ENCODE measurements around the gene IL6.
"Not testable (repeated sequence)": the region's sequence is repeated elsewhere in the genome, so short reads cannot be mapped to it uniquely, and the experiment has no call there.

The IL6 gene

DNA sequence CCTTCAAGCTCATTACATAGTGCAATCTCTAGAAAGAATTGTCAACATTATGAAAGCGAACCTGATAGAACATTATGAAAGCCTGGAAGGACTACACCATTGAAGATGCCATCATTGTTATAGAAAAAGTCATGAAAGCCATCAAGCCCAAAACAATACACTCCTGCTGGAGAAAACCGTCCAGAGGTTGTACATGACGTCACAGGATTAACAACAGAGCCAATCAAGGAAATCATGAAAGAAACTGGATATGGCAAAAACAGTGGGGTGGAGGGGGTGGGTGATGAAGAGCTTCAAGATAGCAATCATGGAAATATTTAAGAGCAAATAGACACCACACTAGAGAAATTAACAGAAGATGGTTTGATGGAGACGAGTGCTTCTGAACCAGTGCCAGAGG is 50.0 kb downstream of the IL6 start:
- ATAC-seq: no peak
- H3K4me3 Mint-ChIP-seq: no peak overlapping the region
- H3K9me3 Mint-ChIP-seq: no peaks in the 10 kb centered on the region
- DNase-seq (ENCODE audit: low spot score in 2 of 2): no peak
- H3K4me1 Mint-ChIP-seq: no peaks in the 10 kb centered on the region
- H3K36me3 Mint-ChIP-seq: no peaks in the 10 kb centered on the region
- no peak overlapping the region for H3K27ac Mint-ChIP-seq

DNA sequence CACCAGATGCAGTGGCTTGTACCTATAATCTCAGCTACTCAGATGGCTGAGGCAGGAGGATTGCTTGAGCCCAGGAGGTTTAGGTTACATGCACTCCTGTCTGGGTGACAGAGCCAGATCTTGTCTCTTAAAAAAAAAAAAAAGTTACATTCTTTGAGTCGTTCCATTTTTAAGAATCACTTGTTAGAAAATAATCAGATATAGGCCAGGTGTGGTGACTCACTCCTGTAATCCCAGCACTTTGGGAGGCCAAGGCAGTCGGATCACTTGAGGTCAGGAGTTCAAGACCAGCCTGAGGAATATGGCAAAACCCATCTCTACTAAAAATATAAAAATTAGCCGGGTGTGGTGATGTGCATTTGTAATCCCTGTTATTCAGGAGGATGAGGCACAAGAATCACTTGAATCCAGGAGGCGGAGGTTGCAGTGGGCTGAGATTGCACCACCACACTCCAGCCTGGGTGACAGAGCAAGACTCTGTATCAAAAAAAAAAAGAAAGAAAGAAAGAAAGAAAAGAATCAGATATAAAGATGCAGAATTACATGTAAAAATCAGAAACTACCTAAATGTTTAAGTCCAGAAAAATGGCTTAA is 52.8 kb downstream of the IL6 start:
- not testable (repeated sequence) for H3K4me1 Mint-ChIP-seq; H3K4me3 Mint-ChIP-seq; ATAC-seq; DNase-seq (ENCODE audit: low spot score in 2 of 2); H3K27ac Mint-ChIP-seq; H3K36me3 Mint-ChIP-seq; H3K9me3 Mint-ChIP-seq

DNA sequence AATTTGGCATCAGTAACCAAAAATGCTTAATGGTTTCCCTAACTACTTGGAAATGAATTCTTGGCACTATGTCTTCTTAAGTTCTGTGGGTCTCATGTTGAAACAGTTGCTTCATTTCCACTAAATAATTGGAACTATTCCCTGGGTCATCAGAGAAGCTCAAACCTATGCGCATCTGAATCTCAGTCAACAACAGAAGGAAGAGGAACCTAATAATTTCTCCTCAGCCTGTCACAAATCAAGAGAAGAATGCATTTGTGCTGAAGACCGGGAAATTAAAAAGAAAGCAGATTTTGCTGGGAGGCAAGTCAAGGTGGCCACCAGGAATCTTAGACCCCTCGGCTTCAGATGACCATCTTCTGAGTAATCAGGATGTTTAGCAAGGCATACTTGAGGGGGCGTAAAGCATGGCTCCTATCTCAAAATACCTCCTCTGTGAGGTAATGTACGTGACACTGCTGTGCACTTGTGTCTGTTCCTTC is 54.3 kb downstream of the IL6 start:
- Mint-ChIP-seq H3K36me3 (no peaks in the 10 kb centered on the region), H3K27ac (no peak overlapping the region), H3K4me3 (no peak overlapping the region), H3K4me1 (no peaks in the 10 kb centered on the region), H3K9me3 (no peaks in the 10 kb centered on the region)
- DNase-seq (ENCODE audit: low spot score in 2 of 2) (no peak), ATAC-seq (no peak)

Measured in stimulated activated effector memory CD8-positive, alpha-beta T cell treated with anti-CD3 and anti-CD28 coated beads, Interleukin-12 subunit alpha, Interleukin-12 subunit beta, amount 100 ng/mL, for 72 hours (primary cell).